ENCODE data around the gene FRMPD4. TPM values are rescaled to one million over a fixed set of nuclear protein-coding genes. Genes with fewer than 3 reads are reported as not detected.

FRMPD4 gene
- total RNA-seq, 1 experiment from 2014 or later, result 0.24 TPM

DNA sequence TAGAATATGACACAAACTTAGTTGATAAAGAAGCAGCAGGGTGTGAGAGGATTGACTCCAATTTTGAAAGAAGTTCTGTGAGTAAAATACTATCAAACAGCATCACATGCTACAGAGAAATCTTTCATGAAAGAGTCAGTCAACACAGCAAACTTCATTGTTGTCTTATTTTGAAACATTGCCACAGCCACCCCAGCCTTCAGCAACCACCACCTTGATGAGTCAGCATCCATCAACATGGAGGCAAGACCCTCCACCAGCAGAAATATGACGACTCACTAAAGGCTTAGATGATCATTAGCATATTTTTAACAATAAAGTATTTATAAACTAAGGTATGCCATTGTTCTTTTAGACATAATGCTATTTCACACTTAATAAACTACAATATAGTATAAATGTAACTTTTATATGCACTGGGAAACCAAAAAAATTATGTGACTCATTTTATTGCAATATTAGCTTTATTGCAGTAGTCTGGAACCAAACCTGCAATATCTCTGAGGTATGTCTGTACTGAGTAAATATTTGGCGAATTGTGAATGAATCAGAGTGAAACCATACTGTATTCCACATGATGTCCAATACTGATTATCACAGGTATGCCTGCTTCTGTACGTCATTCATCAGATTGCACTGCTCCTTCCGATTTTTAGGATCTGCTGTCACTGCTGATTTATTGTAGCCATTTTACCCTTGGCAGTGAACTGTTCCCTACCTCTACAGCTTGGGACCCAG lies 11.6 kb downstream of the FRMPD4 start:
- no peak overlapping the region for H3K56ac ChIP-seq (ENCODE audit: insufficient read length, low read depth, low read length)
- TF ChIP-seq, protein P1, sequence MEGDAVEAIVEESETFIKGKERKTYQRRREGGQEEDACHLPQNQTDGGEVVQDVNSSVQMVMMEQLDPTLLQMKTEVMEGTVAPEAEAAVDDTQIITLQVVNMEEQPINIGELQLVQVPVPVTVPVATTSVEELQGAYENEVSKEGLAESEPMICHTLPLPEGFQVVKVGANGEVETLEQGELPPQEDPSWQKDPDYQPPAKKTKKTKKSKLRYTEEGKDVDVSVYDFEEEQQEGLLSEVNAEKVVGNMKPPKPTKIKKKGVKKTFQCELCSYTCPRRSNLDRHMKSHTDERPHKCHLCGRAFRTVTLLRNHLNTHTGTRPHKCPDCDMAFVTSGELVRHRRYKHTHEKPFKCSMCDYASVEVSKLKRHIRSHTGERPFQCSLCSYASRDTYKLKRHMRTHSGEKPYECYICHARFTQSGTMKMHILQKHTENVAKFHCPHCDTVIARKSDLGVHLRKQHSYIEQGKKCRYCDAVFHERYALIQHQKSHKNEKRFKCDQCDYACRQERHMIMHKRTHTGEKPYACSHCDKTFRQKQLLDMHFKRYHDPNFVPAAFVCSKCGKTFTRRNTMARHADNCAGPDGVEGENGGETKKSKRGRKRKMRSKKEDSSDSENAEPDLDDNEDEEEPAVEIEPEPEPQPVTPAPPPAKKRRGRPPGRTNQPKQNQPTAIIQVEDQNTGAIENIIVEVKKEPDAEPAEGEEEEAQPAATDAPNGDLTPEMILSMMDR (conservative IDR thresholded peaks at IDR 0.05), result no peak
- H2BK12ac ChIP-seq (ENCODE audit: insufficient read length, low read depth, low read length), result no peak overlapping the region
- no peak overlapping the region for H4K5ac ChIP-seq (ENCODE audit: insufficient read length, low read depth, low read length)
- H3K27ac ChIP-seq (ENCODE audit: insufficient read length, low read depth, low read length), result no peak overlapping the region
- H2AK5ac ChIP-seq (ENCODE audit: insufficient read length, low read length), result no peak overlapping the region
- no peaks in the 10 kb centered on the region for H3K27me3 ChIP-seq (ENCODE audit: insufficient read depth, low read length)
- no peak overlapping the region for H2AFZ ChIP-seq (ENCODE audit: low read length)
- Mint-ChIP-seq H3K27me3 (ENCODE audit: low read depth) (no peaks in the 10 kb centered on the region), H3K4me1 (no peaks in the 10 kb centered on the region), H3K4me3 (no peak overlapping the region), H3K9me3 (peaks cover 50 to 59% of the 10 kb centered on the region in 2 experiments), H3K27ac (no peak overlapping the region), H3K36me3 (ENCODE audit: insufficient read depth in 1 of 3, low read depth in 3 of 3) (no peaks in the 10 kb centered on the region; a peak in 1 of 7 replicates)
- DNase-seq, result no peak
- H3K23ac ChIP-seq (ENCODE audit: insufficient read length, low read depth, low read length), result no peak overlapping the region
- H2BK120ac ChIP-seq (ENCODE audit: low read depth, low read length, poor library complexity, severe bottlenecking), result no peak overlapping the region
- H4K20me1 ChIP-seq (ENCODE audit: control insufficient read depth, insufficient read depth, insufficient read length), result no peaks in the 10 kb centered on the region
- H3K23me2 ChIP-seq (ENCODE audit: insufficient read length, low read depth, low read length, poor library complexity, severe bottlenecking), result no peaks in the 10 kb centered on the region
- no peak overlapping the region for H2BK15ac ChIP-seq (ENCODE audit: low read depth, low read length)
- no peak overlapping the region for H4K91ac ChIP-seq (ENCODE audit: insufficient read length, low read depth, low read length)
- H2BK20ac ChIP-seq (ENCODE audit: low read depth, low read length, poor library complexity, severe bottlenecking), result no peak overlapping the region
- H3K79me1 ChIP-seq (ENCODE audit: insufficient read depth, low read depth, low read length, poor library complexity, severe bottlenecking), result no peaks in the 10 kb centered on the region
- no peak overlapping the region for H3T11ph ChIP-seq (ENCODE audit: low read length)
- H3K4me2 ChIP-seq (ENCODE audit: insufficient read depth, insufficient read length, low read length), result no peak overlapping the region
- H3K4me1 ChIP-seq (ENCODE audit: insufficient read depth, low read length), result no peaks in the 10 kb centered on the region
- H3K4ac ChIP-seq (ENCODE audit: low read depth, low read length), result no peak overlapping the region
- H3K18ac ChIP-seq (ENCODE audit: insufficient read length, low read depth, low read length), result no peak overlapping the region
- no peak overlapping the region for H3K9ac ChIP-seq (ENCODE audit: extremely low read depth, insufficient read length, low read length)
- H3K9me3 ChIP-seq (ENCODE audit: control insufficient read depth, low read depth, low read length), result no peaks in the 10 kb centered on the region
- no peak overlapping the region for H4K8ac ChIP-seq (replicated peaks; ENCODE audit: insufficient read length, low read depth, low read length)
- no CpG with 5 or more reads among the region's 4 CpGs for WGBS (ENCODE audit: extremely low coverage, insufficient read length, low lambda C conversion rate)
- no peak overlapping the region for H2BK5ac ChIP-seq (ENCODE audit: insufficient read length, low read length)
- H3K14ac ChIP-seq (ENCODE audit: insufficient read depth, low read length), result no peak overlapping the region
- H3K79me2 ChIP-seq (ENCODE audit: insufficient read depth, low read length), result no peaks in the 10 kb centered on the region

Data from H9 (cell line).